GM11168 (cell line): Measurements from ENCODE around the gene TSPAN11.
"Not testable (repeated sequence)": the region's sequence is repeated elsewhere in the genome, so short reads cannot be mapped to it uniquely, and the experiment has no call there.

Source experiments
- in situ Hi-C: fragments of 300-500 bp; cut with MboI; formaldehyde crosslinking; loops from one replicate; pipeline ENCODE4 v1.12.0; 2022; ENCODE audit warnings: low sequenced_read_pairs; ENCODE audit not compliant: unreplicated experiment

TSPAN11 gene

DNA sequence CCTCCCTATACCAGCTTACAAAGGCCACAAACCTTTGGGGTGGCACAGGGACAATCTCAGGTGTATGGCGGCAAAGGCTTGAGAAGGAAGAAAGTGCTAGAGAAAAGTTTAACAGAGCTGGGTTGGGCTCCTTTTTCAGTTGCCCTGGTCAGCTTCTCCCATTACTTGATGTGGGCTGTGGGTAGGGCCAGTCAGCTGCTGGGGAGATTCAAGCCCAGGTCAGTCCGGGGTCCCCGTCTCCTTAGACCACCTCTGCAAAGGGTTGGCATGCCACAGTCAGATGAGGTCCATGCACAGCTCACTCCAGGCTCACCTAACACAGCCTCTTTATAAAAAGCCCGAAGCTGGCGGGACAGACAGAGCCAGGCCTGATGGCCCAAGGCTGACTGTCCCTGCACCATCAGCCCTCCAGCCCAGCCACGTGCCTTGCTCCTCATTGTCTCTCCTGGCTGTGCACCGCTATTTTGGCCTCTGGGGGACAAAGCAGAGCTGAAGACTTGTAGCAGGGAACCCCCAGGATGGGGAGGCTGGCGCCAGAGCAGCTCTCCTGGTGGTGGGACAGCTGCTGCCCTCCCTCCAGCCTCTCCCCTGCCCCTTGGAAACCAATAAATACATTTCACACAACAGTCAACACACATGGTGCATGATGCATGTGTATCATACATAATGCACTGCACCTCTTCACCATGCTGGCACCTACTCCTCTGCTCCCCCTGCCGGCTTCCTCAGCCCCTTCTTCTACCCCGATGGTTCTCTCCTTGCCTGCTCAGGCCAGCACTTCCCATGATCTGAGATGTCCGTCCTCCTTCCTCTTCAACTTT is 85.4 kb downstream of the TSPAN11 start:
- in situ Hi-C loops, result no loop called here

DNA sequence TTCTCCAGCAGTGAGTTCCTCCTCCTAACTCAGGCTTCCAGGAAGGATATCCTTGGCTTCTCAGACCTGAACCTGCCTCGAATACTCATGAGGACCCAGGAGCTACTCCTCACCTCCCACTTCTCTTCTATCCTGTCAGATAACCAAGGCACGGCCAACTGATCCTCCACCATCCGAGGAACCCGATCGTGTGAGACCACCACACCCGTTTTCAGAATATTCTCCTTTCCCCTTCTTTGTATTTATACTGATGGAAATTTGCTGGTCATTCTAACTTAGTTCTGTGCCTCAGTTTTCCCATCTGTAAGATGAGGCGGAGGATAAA is 86.0 kb downstream of the TSPAN11 start:
- in situ Hi-C loops, result not testable (repeated sequence)

DNA sequence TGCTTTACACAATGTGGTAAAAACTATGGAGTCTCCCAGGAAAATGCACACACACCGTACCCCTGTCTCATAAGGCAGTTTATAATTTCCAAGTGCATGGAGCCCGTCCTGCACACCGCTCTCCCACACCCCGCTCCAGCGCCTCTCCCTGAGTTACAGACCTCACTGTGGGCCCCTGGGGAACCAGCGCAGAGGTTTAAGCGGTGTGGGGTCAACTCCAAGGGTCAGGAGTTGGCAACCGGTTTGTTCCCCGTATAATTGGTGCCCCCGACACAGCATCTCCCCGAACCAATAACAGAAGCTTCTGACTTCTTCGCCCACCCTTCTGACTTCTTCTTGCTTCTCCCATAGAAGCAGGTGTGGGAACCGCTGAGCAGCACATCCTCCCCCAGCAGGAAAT is 88.7 kb downstream of the TSPAN11 start:
- in situ Hi-C loops, result no loop called here

DNA sequence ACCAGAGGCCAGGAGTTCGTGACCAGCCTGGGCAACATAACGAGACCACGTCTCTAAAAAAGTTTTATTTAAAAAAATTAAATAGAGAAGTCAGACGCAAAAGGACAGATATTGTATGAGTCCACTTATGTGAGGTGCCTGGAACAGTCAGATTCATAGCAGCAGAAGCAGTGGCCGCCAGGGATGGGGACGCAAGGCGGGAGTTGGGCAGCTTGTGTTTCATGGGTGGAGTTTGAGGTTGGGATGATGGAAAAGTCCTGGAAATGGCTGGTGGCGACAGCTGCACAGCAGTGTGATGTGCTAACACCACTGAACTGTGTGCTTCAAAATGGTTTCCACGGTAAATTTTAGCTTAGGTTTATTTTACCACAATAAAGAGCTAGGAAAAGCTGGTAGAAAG is 89.5 kb downstream of the TSPAN11 start:
- in situ Hi-C loops, result no loop called here

DNA sequence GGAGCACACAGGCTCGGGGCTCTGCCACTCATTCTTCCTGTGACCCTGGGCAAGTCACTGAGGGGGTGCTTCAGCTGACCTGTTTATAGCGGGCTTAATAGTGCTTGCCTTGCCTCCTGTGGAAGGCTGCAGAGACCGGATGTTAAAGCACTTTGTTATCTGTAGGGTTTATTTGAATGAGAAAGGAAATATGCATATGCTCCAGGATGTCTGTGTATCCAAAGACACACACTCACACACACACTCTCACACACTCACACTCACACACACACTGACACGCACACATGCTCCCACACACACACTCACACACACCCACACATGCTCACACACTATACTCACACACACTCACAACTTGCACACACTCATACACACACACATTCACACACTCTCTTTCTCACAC is 91.0 kb downstream of the TSPAN11 start:
- in situ Hi-C loops, result no loop called here

DNA sequence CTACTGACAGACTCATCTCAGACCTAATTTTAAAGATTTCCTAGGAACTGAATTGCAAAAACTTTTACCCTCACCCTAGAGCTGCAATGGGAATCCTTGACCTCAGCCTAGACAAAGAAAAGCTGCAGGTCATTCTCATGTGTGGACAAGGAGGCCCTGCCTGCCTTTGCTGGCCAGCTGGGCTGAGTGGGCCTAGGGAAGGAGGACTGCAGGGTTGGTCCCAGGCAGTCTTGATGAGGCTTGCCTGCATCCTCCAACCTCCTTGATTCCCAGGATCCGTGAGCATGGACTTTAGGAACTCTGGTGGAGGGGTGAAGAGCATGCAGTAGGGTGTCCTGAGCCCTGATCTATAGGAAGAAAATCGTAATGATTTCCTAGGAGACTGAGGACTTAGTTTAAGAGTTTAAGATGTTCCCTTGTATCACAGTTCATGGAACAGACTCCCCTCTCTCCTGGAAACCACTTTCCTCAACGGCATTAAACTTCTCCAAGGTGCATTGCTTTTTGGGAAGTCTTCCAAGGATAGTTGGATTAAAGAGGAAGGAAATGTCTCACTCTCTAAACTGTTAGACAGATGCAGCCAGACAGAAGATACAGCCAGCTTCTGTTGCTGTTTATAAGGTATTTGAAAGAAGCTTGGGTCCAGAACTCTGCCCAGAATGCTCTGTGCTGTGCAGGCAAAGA is 91.7 kb downstream of the TSPAN11 start:
- in situ Hi-C loops, result no loop called here

DNA sequence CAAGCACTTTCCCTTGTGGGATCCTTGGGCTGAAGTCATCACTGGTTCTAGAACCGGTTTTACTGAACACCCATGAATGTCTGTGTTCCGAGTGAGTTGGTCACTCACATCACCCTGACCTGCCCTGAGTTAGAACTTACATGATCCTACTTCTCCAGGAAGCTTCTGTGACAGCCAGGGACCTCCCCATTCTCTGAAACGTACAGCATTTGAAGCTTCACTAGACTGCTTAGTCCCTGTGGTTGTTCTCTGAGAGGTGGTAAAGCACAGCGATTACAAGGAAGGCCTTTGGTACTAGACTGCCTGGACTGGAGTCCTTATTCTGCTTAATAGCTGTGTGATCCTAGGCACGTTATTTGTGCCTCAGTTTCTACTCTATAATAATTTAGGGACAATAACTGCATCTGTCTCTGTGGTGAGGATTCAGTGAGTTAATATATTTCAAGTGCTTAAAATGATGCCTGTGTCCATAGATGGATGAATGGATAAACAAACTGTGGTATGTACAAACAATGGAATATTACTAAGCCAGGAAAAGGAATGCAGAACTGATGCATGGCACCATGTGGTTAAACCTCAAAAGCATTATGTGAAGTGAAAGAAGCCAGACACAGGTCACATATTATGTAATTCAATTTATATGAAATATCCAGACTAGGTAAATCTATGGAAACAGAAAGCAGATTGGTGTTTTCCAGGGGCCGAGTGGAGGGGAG is 92.4 kb downstream of the TSPAN11 start:
- in situ Hi-C loops, result no loop called here

DNA sequence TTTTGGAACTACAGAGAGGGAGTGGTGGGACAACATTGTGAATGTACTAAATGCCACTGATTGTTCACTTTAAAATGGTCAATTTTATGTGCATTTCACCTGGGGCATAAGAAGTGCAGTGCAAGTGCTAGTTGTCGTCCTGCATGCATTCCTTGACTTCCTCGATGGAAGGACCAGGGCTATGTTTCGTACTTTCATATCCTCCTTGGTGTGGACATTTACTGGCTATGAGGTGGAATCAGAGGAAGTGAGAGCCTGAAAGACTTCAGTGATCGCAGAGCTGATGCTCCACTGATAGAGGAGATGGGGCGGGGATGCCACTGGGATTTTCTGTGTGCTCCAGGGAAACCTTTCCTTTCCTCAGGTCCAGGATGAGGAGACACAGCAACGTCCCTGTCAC is 93.0 kb downstream of the TSPAN11 start:
- in situ Hi-C loops, result no loop called here

DNA sequence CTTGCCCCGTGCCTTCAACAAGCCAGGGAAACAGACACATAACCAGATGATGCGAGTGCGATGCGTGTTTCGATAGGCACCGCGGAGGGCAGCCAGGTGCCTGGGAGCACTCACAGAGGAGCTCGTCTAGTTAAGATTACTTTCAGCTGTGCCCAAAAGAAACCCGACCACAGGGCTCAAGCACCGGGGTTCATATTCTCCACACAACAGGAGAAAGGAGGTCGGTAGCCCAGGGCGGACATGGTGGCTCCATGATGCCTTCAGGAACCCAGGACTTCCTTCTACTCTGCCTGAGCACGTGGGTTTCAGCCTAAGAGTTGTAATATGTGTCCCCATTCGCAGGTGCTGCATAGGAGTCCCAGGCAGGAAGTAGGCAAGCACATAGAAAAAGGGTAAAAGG is 93.4 kb downstream of the TSPAN11 start:
- in situ Hi-C loops, result no loop called here

DNA sequence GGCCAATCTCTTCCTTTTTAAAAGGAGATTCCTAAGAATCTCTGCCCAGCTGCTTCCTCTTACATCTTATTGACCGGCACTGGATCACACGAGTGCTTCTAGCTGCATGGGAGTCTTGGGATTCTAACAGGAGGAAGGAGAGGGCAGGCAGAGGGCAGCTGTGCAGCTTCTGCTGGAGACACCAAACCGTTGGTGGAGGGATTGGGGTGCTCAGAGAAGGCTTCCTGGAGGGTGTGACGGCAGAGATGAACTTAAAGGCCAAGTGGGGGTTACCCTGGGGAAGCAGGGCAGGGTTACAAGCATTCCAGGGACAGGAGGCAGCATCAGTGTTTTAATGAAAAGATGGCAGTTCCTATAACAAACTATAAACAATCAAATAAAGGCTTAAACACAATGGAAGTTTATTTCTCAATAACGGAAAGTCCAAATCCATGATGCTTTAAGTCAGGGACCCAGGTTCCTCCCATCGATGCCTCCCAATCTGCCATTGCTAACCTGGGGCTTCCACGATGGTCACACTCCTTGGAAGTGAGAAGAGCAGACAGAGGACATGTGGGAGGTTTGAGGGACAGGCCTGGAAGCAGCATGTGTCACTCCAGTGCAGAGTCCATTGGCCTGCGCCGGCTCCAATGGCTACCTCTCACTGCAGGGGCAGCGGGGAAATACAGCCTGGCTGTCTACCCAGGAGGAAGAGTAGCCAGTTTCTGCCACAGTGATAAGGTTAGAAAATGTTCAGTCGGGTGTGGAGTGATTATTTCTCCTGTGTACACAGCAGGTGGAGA is 94.0 kb downstream of the TSPAN11 start:
- in situ Hi-C loops, result no loop called here

DNA sequence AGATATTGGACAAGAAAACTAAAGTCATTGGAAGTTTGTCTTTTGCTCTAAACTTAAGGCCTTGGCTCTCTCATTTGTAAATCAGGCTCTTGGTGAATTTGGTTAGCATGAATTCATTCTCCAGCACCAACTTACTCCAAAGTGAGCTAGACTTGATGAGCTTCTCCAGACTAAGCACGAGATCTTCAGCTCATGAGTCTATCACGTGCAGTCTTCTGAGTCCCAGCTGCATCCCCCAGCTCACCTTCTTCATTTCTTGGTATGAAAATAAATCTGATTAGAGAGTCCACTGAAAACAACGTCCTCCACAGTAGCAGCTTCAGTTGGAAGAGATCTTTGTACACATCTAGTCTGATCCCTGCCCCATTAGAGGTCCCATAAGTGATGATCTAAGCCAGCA is 94.6 kb downstream of the TSPAN11 start:
- in situ Hi-C loops, result no loop called here

DNA sequence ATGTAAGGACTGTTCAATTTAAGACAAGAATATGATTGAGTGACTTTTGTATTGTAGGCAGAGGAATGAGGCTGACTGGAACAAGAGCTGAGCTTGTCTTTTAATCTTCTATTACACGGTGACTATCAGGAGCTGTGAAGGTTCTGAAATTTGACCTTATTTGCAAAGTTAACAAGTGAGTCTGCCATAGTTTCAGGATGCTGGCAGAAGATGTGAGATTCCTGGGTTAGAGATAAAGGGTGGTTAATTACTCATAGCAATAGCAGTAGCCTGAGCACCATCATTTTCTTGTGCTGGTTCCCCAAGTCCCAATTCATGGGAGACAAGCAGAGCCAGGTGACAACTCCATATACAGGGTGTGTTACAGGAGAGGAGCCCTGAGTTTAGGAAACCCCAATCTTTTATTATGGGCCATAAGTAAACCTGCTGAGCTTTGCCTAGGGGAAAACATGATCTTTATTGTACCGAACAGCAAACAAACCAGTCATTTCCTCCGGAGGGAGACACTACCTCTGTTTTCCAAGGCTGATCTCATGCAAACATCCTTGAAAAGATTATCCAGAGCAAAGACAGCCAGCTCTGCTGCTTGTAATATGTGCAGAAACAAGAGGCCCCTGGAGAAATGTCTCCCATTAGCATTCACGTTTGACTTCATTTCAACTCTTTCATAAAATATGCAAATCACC is 95.4 kb downstream of the TSPAN11 start:
- in situ Hi-C loops, result no loop called here

DNA sequence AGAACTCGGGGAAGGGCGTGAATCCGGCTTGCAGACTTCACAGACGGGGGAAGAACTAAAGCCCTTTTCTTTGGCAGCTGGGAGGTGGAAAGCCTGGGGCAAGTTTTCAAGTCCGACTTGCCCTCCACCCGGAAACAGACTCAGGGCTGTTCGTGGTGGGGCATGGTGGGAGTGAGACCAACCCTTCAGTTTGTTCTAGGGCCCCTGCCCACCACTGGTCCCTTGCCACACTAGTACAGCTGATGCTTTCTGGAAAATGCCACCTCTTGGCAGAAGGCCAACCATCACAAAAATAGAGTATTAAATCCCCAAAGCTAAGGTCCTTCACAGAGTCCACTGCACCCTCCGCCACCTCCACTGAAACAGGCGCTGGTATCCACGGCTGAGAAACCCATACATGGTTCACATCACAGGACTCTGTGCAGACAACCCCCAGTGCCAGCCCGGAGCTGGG is 96.8 kb downstream of the TSPAN11 start:
- in situ Hi-C loops, result no loop called here

DNA sequence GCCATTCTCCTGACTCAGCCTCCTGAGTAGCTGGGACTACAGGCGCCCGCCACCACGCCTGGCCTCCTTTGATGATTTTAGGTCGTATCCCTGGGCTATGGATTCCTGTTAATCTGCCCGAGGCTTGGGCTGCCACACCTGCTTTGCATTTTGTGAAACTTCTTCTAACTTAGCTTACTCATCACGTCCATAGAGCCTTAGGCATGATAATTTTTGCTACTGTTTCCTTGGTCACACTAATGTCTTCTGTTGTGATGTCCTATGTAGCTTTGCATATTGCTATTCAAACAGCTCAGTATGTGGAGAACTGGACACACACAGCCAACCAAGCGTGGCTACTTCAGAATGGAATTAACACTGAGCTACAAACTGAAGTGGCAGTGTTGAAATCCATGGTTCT is 99.7 kb downstream of the TSPAN11 start:
- in situ Hi-C loops, result no loop called here

DNA sequence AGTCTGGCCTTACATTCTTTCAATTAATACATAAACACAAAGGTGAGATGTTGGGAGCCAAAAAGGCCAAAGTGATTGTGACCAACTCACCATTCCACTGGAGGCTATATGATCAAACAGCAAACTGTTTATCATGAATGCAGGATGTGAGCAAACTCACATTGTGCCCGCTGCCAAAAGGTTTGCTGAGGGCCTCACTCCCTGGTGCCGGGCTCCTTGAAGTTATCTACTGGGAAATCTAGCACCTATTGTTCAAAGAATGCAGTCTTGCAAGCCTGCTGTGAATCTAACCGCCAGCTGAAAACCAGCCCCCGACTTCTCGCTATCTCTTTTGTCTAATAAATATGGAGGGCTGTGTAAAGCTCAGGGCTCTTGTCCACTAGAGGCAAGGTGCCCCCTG is 100.5 kb downstream of the TSPAN11 start:
- in situ Hi-C loops, result not testable (repeated sequence)

DNA sequence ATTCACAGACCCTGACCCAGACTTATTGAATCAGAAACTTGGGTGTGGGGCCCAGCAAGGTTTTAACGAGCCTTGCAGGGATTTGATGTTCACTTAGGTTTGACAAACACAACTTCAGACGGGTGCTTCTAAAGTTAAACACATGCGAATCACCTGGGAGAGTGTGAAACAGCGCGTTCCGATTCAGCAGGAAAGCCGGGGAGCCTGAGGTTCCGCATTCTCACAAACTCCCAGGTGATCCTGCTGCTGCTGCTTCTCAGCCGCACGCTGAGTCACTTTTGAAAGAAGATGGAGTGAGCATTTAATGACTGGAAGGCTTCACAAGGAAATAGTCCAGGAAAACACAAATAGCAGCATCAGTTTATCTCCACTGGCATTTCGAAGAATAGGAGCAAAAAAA is 102.9 kb downstream of the TSPAN11 start:
- in situ Hi-C loops, result no loop called here

DNA sequence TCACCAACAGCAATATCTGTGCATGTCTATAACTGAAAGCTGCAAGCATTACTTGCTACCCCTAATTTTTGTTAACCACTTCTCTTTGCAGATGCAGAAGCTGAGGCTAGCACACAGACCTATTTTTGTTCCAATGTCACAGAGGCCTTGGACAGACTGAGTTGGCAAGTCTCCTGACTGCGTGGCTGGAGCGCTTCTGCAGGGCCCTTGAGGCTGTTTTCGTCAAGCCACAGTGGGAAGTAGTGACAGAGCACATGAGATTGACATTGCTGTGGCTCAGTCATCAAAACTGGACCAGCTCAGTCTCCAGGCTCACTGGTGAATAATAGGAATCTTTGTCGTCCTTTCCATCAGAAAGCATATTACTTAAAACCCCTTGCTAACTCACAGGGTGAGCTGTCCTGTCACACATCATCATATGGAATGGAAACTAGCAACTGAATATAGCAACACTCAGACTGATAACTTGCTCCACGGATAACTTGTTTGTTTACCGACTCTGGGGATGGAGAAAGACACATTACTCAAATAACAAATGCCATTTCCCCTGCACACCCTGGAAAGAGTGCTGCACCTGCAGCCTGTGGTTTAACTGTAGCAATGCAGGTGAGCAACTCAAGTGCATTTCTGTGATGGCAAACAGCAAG is 103.5 kb downstream of the TSPAN11 start:
- in situ Hi-C loops, result no loop called here

DNA sequence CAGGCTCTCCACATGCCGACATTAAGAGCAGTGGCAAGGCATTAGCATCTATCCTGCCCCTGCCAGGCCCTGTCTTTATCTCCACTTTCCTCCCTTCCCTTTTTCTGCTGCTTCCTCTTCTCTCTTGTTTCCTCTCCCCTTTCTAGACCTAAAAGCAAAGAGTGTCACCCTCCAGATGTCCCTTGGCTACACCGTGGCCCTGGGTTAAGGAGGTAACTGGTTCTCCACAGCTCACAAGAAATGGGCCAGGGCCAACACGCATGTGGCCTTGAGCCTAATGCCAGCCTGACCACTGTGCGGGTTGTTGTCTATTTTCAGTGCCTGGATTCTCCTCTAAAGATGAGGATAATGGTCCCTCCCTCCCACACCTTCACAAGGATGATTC is 105.4 kb downstream of the TSPAN11 start:
- in situ Hi-C loops, result no loop called here

DNA sequence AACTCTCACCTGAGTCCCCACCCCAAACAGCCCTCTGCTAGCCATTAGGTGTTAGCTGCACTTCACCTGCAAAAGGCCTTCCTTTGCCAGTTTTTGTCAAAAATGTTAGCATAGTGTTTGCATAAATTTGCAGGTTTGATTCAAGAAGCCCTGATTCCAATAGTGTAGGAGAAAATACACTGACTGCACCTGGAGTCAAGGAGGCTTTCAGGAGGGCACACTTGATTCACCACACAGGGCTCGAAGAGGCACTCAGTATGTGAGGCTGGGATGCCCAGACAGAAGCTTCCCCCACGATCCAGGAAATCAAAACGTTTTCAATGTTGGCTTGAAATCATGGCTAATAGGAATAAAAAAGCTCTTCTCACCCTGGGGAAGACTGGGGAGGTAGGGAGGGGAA is 106.6 kb downstream of the TSPAN11 start:
- in situ Hi-C loops, result no loop called here

DNA sequence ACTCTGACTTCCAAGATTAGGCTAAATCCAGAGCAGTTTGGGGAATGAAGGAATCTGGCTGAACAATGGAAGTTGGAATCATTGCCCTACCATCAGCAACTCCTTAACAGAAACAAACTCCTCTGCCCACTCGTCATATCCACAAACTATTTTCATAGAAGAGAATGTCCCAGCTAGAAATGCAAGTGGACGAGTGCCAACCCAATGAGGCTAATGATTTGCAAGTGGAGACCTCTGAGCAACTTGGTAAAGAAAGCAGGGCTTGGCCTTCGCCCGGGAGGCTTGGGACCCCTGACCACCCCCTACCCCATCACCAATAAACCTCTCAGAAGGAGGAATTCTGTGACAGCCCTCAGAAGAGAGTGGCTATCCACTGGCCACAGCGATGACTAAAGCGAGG is 107.1 kb downstream of the TSPAN11 start:
- in situ Hi-C loops, result no loop called here
